Breast epithelium (tissue), 4 donors: ENCODE measurements around the gene PLEKHM2. TPM values are rescaled to one million over a fixed set of nuclear protein-coding genes. Genes with fewer than 3 reads are reported as not detected.

ENCODE experiments used
- DNase-seq, 2 donors: peaks; one replicate each; pipeline ENCODE4 v3.0.0-alpha.2; 2019; ENCODE audit warnings: low spot score in 2 of 2
- H3K27ac ChIP-seq, 2 donors: fragments of 200-600 bp; sonication (generic) in 1 of 2; one replicate each; pipeline ENCODE4 v1.5.1; 2016 to 2019; ENCODE audit warnings: mild to moderate bottlenecking in 1 of 2
- H3K27me3 ChIP-seq, 2 donors: fragments of 200-600 bp; sonication (generic) in 1 of 2; one replicate each; pipeline versions ENCODE4 v1.5.1 to v1.6.0; 2017 to 2019; ENCODE audit warnings: control low read depth in 1 of 2, mild to moderate bottlenecking in 1 of 2
- H3K36me3 ChIP-seq: fragments of 200-600 bp; one replicate; pipeline ENCODE4 v1.5.1; 2019
- H3K4me1 ChIP-seq, 2 donors: fragments of 200-600 bp; sonication (generic); one replicate each; pipeline ENCODE4 v1.5.1; 2016 to 2019; ENCODE audit warnings: control low read depth in 1 of 2
- H3K4me3 ChIP-seq, 3 donors: fragments of 200-600 bp; sonication (generic); 1 replicate in 2 of 3; 2 replicates in 1 of 3; pipeline ENCODE4 v1.5.1; 2016 to 2019; ENCODE audit warnings: mild to moderate bottlenecking in 3 of 3, moderate library complexity in 2 of 3
- H3K9me3 ChIP-seq, 2 donors: fragments of 200-600 bp; sonication (generic) in 1 of 2; one replicate each; pipeline ENCODE4 v1.5.1; 2016 to 2019; ENCODE audit warnings: control low read depth in 1 of 2
- CTCF ChIP-seq, 3 donors: fragments of 450-650 bp; IDR thresholded peaks; one replicate each; pipeline ENCODE4 v1.5.1; 2016 to 2017; ENCODE audit warnings: antibody characterized with exemption in 3 of 3, mild to moderate bottlenecking in 3 of 3, moderate library complexity in 3 of 3
- POLR2A ChIP-seq: fragments of 450-650 bp; IDR thresholded peaks from one replicate; pipeline ENCODE4 v1.6.1; 2016; ENCODE audit warnings: antibody characterized with exemption, mild to moderate bottlenecking, moderate library complexity
- POLR2AphosphoS5 ChIP-seq, 3 donors: sonication (generic); formaldehyde crosslinking; IDR thresholded peaks; one replicate each; pipeline ENCODE4 v1.6.1; 2017; ENCODE audit warnings: antibody characterized with exemption in 3 of 3
- intact Hi-C: fragments of 100-400 bp; cut with DNase I; formaldehyde crosslinking; loops from one replicate; pipeline ENCODE4 v1.15.1; 2023; ENCODE audit warnings: low total_unique reads
- total RNA-seq, 3 donors: library from RNA; depleted of rRNA; stranded (reverse); fragments of >200 nt; gene quantifications; one replicate each; pipeline ENCODE4 v1.1.0, GENCODE V29; 2016

PLEKHM2 gene
- total RNA-seq, 3 donors from 2014 or later: 29.7 to 56.5 (median 41.6) TPM

GRCh38 chr1:15767941-15768340 is 83.8 kb downstream of the PLEKHM2 start:
- Histone ChIP-seq H3K4me3 (no peak overlapping the region), H3K27me3 (no peaks in the 10 kb centered on the region), H3K27ac (no peak overlapping the region), H3K9me3 (no peaks in the 10 kb centered on the region), H3K36me3 (no peaks in the 10 kb centered on the region), H3K4me1 (no peaks in the 10 kb centered on the region)
- intact Hi-C loops: no loop called here
- TF ChIP-seq CTCF (IDR thresholded peaks at IDR 0.05) (no peak), POLR2A (no peak), POLR2AphosphoS5 (IDR thresholded peaks at IDR 0.05) (no peak)
- no peak for DNase-seq

GRCh38 chr1:15768388-15768787 is 84.3 kb downstream of the PLEKHM2 start:
- no peaks in the 10 kb centered on the region for H3K9me3 ChIP-seq
- no peaks in the 10 kb centered on the region for H3K36me3 ChIP-seq
- TF ChIP-seq CTCF (IDR thresholded peaks at IDR 0.05) (no peak), POLR2A (no peak), POLR2AphosphoS5 (IDR thresholded peaks at IDR 0.05) (no peak)
- H3K27ac ChIP-seq: no peak overlapping the region
- no peak overlapping the region for H3K4me3 ChIP-seq
- no peak for DNase-seq
- H3K4me1 ChIP-seq: no peaks in the 10 kb centered on the region
- H3K27me3 ChIP-seq: no peaks in the 10 kb centered on the region
- intact Hi-C loops: no loop called here

- Histone ChIP-seq H3K27ac (no peak overlapping the region), H3K9me3 (no peaks in the 10 kb centered on the region), H3K4me1 (no peaks in the 10 kb centered on the region), H3K4me3 (no peak overlapping the region), H3K36me3 (no peaks in the 10 kb centered on the region), H3K27me3 (no peaks in the 10 kb centered on the region)
- no peak for TF ChIP-seq CTCF (IDR thresholded peaks at IDR 0.05)
- TF ChIP-seq POLR2A: no peak
- no peak for TF ChIP-seq POLR2AphosphoS5 (IDR thresholded peaks at IDR 0.05)
- intact Hi-C loops: no loop called here
- DNase-seq: no peak
Measured at GRCh38 chr1:15770313-15770962, 86.3 kb downstream of the PLEKHM2 start.

GRCh38 chr1:15771836-15772515 is 87.9 kb downstream of the PLEKHM2 start:
- TF ChIP-seq POLR2A (no peak), CTCF (IDR thresholded peaks at IDR 0.05) (no peak), POLR2AphosphoS5 (IDR thresholded peaks at IDR 0.05) (no peak)
- DNase-seq: no peak
- Histone ChIP-seq H3K36me3 (no peaks in the 10 kb centered on the region), H3K9me3 (no peaks in the 10 kb centered on the region), H3K27ac (no peak overlapping the region), H3K4me3 (no peak overlapping the region), H3K27me3 (no peaks in the 10 kb centered on the region), H3K4me1 (no peaks in the 10 kb centered on the region)
- intact Hi-C loops: no loop called here

GRCh38 chr1:15775706-15776105 is 91.6 kb downstream of the PLEKHM2 start:
- no peaks in the 10 kb centered on the region for H3K27me3 ChIP-seq

More at GRCh38 chr1:15775706-15776105, 91.6 kb downstream of the PLEKHM2 start:
- Histone ChIP-seq H3K36me3 (no peaks in the 10 kb centered on the region), H3K4me3 (no peak overlapping the region), H3K27ac (no peak overlapping the region), H3K9me3 (no peaks in the 10 kb centered on the region), H3K4me1 (no peaks in the 10 kb centered on the region)
- intact Hi-C loops: no loop called here
- TF ChIP-seq CTCF (IDR thresholded peaks at IDR 0.05): no peak
- TF ChIP-seq POLR2AphosphoS5 (IDR thresholded peaks at IDR 0.05): no peak
- no peak for TF ChIP-seq POLR2A
- no peak for DNase-seq
